Lower lobe of right lung (tissue), 2 donors: ENCODE results near the gene NACAD. TPM values are rescaled to one million over a fixed set of nuclear protein-coding genes. Genes with fewer than 3 reads are reported as not detected.

Experiments
- ATAC-seq, 2 donors: fragments of 200-7000 bp; cut with Tn5 transposase; one replicate each; pipeline ENCODE4 v1.9.1; 2020 to 2022; ENCODE audit warnings: mild to moderate bottlenecking in 2 of 2, moderate library complexity in 2 of 2
- DNase-seq: peaks from one replicate; pipeline ENCODE4 v3.0.0-alpha.2; 2020
- H3K27ac ChIP-seq: fragments of 200-600 bp; one replicate; pipeline ENCODE4 v1.8.0; 2022
- H3K27me3 ChIP-seq: fragments of 200-600 bp; one replicate; pipeline ENCODE4 v1.8.0; 2022; ENCODE audit warnings: low read depth
- H3K36me3 ChIP-seq: fragments of 200-600 bp; one replicate; pipeline ENCODE4 v1.8.0; 2022; ENCODE audit warnings: mild to moderate bottlenecking
- H3K4me1 ChIP-seq: fragments of 200-600 bp; one replicate; pipeline ENCODE4 v1.8.0; 2022
- H3K4me3 ChIP-seq: fragments of 200-600 bp; one replicate; pipeline ENCODE4 v1.8.0; 2022; ENCODE audit warnings: mild to moderate bottlenecking
- H3K9me3 ChIP-seq: fragments of 200-600 bp; one replicate; pipeline ENCODE4 v1.8.0; 2022
- intact Hi-C: fragments of 100-400 bp; cut with DNase I; formaldehyde crosslinking; loops from one replicate; pipeline ENCODE4 v1.11.0; 2022
- total RNA-seq: library from RNA; stranded (reverse); fragmentation: NEBNext Ultra II Directional; extraction: Animal tissue kit (Norgen Biotek cat#: 25700); gene quantifications from one replicate; pipeline ENCODE4 v1.2.1, GENCODE V29; 2021
- TF ChIP-seq, protein P1 (sequence below): fragments of 200-600 bp; IDR thresholded peaks from one replicate; pipeline ENCODE4 v1.8.0; 2022; ENCODE audit warnings: antibody characterized with exemption, mild to moderate bottlenecking
- donor health status: DM: no; HTN: yes; CAD: no; lungs with severe emphysema.

NACAD gene
- total RNA-seq, 1 donor from 2014 or later = 2.5 TPM

DNA sequence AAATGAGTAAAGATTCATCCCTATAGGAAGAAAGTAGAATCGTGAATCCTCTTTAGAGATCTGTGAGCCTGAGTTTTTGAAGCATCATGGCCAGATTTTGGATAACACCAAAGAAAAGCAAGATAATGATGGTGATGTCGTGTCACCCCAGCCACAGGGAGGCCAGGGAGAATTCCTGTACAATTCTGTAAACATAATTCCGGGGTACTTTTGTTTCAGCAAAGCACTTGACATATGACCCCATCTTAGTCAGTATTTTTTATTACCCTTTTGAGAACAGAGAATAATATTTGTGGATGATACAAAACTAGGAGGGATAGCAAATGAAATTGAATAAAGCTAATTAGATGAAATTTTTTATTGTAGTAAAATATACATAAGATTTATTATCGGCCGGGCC is 33.8 kb downstream of the NACAD start:
- peaks cover 5% of the 10 kb centered on the region for H3K4me1 ChIP-seq
- DNase-seq = no peak
- TF ChIP-seq, protein P1, sequence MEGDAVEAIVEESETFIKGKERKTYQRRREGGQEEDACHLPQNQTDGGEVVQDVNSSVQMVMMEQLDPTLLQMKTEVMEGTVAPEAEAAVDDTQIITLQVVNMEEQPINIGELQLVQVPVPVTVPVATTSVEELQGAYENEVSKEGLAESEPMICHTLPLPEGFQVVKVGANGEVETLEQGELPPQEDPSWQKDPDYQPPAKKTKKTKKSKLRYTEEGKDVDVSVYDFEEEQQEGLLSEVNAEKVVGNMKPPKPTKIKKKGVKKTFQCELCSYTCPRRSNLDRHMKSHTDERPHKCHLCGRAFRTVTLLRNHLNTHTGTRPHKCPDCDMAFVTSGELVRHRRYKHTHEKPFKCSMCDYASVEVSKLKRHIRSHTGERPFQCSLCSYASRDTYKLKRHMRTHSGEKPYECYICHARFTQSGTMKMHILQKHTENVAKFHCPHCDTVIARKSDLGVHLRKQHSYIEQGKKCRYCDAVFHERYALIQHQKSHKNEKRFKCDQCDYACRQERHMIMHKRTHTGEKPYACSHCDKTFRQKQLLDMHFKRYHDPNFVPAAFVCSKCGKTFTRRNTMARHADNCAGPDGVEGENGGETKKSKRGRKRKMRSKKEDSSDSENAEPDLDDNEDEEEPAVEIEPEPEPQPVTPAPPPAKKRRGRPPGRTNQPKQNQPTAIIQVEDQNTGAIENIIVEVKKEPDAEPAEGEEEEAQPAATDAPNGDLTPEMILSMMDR = no peak
- no peak for ATAC-seq
- no peaks in the 10 kb centered on the region for H3K9me3 ChIP-seq
- peaks cover 29% of the 10 kb centered on the region for H3K36me3 ChIP-seq
- no peaks in the 10 kb centered on the region for H3K27me3 ChIP-seq
- no peak overlapping the region for H3K27ac ChIP-seq
- H3K4me3 ChIP-seq = no peak overlapping the region
- intact Hi-C loops = no loop called here

DNA sequence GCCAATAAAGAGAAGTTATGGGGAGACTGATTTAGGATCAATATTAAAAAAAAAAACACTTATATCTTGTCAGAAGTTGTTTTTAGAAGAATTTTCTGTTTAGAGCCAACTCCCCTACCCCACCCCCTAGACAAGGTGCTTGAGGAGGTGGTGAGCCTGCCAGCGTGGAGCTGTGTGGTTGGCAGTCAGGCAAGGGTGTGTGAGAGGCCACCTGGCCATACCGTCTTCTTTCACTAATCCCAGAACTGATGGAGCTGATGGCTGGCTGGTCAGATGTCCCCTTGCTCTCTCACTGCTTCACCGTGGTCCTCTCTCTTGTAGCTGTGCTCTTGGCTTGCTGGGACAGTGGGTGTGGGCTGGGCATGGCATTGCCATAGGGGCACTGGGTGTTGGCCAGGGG is 34.3 kb downstream of the NACAD start:
- H3K27me3 ChIP-seq = no peaks in the 10 kb centered on the region
- TF ChIP-seq, protein P1 = no peak
- H3K9me3 ChIP-seq = no peaks in the 10 kb centered on the region
- intact Hi-C loops = no loop called here
- peaks cover 31% of the 10 kb centered on the region for H3K36me3 ChIP-seq
- H3K4me1 ChIP-seq = peaks cover 3% of the 10 kb centered on the region
- no peak for DNase-seq
- no peak overlapping the region for H3K27ac ChIP-seq
- H3K4me3 ChIP-seq = no peak overlapping the region
- no peak for ATAC-seq

DNA sequence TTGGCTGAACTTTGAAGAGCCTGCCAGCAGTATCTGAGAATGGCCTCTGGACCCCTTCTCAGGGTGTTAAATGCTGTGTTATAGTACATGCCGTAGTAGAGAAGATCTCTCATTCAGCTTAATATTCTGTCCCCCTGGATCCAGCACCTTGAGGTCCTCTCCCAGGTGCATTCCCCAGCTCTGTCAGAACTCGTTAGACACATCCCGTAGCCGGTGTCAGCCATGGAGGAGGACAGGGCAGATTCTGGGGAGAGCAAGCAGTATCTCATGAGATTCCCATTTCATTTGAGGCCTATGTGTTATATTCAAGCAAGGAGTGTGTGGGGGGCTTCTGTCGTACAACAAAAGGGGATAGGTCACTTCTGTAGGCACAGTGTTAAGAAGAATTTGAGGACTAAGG is 34.8 kb downstream of the NACAD start:
- peaks cover 35% of the 10 kb centered on the region for H3K36me3 ChIP-seq
- H3K4me1 ChIP-seq = no peaks in the 10 kb centered on the region
- H3K27ac ChIP-seq = no peak overlapping the region
- no peak overlapping the region for H3K4me3 ChIP-seq
- ATAC-seq (no peak), DNase-seq (no peak)
- H3K27me3 ChIP-seq = no peaks in the 10 kb centered on the region
- no peaks in the 10 kb centered on the region for H3K9me3 ChIP-seq
- TF ChIP-seq, protein P1 = no peak
- intact Hi-C loops = no loop called here

DNA sequence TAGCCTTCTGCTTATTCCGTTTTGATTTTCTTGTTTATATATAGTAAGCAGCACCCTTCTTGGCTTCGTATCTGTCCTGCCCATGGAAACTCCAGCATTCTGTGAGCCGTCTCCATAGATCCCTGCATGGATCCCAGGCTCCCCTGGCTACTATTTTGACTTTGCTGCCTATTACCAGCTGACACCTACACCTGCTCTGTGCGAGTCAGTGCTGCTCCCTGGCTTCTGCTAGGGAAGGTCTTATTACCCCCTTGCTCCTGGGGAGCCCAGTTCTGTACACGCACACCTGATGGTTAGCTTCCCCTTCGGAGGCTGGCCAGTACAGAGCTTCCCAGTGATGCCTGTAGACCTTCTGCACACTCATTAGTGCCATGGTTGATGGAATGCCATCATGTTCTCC is 35.4 kb downstream of the NACAD start:
- DNase-seq = no peak
- no peaks in the 10 kb centered on the region for H3K4me1 ChIP-seq
- no peaks in the 10 kb centered on the region for H3K9me3 ChIP-seq
- no peak overlapping the region for H3K4me3 ChIP-seq
- no peak overlapping the region for H3K27ac ChIP-seq
- intact Hi-C loops = no loop called here
- ATAC-seq = no peak
- H3K27me3 ChIP-seq = no peaks in the 10 kb centered on the region
- peaks cover 40% of the 10 kb centered on the region for H3K36me3 ChIP-seq
- TF ChIP-seq, protein P1 = no peak

DNA sequence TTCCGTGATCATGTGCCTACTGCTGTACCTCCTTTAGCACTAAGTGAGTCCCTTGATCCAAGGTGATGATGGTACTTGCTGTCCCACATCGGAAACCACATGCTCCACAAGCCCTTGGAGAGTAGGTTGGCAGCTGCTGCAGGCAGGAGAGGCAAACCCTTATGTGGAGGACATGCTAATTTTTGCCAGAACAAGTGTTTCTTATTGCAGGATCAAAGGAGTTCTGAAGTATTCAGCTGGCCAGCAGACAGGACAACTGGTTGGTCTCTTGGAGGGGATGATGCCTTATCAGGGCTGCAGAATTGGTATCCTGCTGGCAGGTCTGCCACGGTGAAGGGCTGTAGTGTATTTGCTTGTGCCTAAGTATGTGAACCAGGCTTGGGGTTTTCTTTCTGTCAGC is 36.8 kb downstream of the NACAD start:
- intact Hi-C loops = no loop called here
- no peak overlapping the region for H3K27ac ChIP-seq
- peak; percentile 86 for ATAC-seq

More for the DNA sequence above, 36.8 kb downstream of the NACAD start:
- no peak overlapping the region for H3K4me3 ChIP-seq
- DNase-seq = no peak
- TF ChIP-seq, protein P1 = no peak
- H3K36me3 ChIP-seq = peaks cover 53% of the 10 kb centered on the region
- no peaks in the 10 kb centered on the region for H3K4me1 ChIP-seq
- H3K9me3 ChIP-seq = no peaks in the 10 kb centered on the region
- H3K27me3 ChIP-seq = no peaks in the 10 kb centered on the region
